TTC549 (cell line): ENCODE data around the gene C10orf143.
"Not testable (repeated sequence)": the region's sequence is repeated elsewhere in the genome, so short reads cannot be mapped to it uniquely, and the experiment has no call there.

Source experiments
- FAIRE-seq: peaks from 2 replicates; lab custom pipeline; 2012; peaks lifted over from hg19 to GRCh38; lab: Jason Lieb, UNC

The C10orf143 gene

GRCh38 chr10:130111113-130111851, 652 bp upstream of the C10orf143 start:
- FAIRE-seq: peak; percentile 46

- FAIRE-seq: no peak
These were observed 809 bp downstream of the C10orf143 start for GRCh38 chr10:130109796-130110245.

- no peak for FAIRE-seq
These were observed 1.6 kb downstream of the C10orf143 start for GRCh38 chr10:130108934-130109604.

GRCh38 chr10:130108146-130108545, 2.5 kb downstream of the C10orf143 start:
- not testable (repeated sequence) for FAIRE-seq

GRCh38 chr10:130105724-130106123, 4.9 kb downstream of the C10orf143 start:
- no peak for FAIRE-seq

GRCh38 chr10:130099344-130099743, 11.3 kb downstream of the C10orf143 start:
- no peak for FAIRE-seq

DNA sequence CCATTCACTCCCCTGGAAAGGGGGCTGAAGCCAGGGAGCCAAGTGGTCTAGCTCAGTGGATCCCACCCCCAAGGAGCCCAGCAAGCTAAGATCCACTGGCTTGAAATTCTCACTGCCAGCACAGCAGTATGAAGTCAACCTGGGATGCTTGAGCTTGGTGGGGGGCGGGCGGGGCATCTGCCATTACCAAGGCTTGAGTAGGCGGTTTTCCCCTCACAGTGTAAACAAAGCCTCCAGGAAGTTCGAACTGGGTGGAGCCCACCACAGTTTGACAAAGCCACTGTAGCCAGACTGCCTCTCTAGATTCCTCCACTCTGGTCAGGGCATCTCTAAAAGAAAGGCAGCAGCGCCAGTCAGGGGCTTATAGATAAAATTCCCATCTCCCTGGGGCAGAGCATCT, 20.1 kb downstream of the C10orf143 start:
- not testable (repeated sequence) for FAIRE-seq

- no peak for FAIRE-seq
These were observed 30.2 kb downstream of the C10orf143 start for GRCh38 chr10:130080461-130080814.

DNA sequence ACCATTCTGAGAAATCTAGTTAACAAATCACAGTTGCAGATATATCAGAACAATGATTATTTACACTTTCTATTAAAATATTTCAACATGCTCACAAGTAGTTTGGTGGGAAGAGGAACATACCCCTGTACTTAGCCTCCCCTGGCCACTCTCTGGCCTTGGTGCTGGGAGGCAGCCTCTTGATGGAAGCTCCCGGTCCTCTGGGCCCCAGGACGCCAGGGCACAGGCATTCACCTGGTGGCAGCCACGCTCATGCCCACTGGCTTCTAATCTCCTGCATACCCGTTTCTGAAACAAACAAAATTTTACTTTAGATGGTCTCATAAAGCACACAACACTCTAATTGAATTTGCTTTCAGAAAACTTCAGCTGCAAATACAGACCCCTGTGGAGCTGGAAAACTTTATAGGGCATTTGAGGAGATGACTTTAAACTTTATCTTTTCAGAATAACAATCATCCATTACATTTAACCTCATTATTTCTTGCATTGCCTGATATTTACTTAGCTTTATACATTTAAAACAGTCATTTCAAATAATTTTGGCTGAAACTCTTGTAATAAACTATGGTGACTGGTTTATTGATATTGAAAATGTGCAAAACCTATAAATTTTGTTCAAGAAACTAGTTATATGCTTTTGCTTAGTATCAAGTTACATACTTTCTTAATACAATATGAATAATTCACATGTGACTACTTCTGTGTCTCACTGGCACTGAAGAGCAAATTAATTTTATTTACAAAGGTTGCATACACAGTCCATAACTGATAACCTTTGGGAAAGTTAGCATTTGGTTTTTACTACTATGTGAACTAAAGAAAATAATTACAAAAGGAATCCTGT, 30.8 kb downstream of the C10orf143 start:
- FAIRE-seq: no peak

DNA sequence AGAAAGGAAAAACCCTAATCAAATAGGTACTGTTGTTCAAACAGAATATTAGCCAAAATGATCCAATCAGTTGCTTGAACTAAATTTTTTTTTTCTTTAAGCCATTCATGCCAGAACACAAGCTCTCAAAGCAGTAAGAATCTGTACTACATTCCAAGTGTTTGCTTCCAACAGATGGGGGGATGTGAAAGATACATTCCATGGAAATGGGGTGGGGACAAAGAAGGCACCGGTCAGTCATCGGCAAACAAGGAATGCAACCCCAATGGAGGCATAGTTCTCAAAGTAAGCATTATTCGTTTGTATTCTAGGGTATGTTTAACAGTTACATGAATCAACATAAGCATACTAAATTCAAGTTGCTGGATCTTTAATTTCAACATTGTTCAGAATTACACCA, 32.5 kb downstream of the C10orf143 start:
- FAIRE-seq: no peak

GRCh38 chr10:130076681-130077080, 33.9 kb downstream of the C10orf143 start:
- no peak for FAIRE-seq

DNA sequence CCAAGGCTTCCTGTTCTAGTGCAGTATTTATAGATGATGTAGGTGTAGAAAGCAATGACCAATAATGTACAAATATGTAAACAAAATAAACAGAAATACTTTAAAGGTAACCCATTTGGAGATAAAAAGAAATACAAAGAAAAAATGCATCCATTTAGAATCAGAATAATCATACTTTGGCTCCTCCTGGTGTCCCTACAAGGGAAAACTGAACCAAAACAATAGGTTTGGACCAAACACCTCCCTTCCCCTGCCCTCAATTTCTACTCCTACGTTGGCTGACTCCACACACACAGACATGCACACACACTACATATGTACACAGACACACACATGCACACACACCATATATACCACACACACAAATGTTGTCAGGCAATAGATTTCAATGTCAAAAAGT, 36.0 kb downstream of the C10orf143 start:
- no peak for FAIRE-seq

DNA sequence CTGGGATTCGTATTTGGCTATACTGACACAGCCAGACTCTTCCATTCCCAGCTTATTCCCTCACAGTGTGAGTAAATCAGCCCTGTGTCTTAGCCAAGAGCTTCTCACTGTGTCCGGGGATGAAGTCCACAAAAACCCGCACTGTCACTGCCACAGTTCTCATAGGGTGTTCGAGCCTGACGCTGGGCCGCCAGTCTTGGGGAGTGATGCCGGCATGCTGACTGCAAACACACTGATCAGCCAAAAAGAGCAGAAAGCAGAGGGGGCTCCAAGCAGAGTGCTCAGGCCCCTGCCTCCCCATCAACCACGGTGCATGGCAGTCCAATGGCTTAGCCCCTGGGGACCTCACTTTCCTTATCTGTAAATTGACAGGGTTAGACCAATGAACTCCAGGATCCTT, 36.7 kb downstream of the C10orf143 start:
- FAIRE-seq: no peak

DNA sequence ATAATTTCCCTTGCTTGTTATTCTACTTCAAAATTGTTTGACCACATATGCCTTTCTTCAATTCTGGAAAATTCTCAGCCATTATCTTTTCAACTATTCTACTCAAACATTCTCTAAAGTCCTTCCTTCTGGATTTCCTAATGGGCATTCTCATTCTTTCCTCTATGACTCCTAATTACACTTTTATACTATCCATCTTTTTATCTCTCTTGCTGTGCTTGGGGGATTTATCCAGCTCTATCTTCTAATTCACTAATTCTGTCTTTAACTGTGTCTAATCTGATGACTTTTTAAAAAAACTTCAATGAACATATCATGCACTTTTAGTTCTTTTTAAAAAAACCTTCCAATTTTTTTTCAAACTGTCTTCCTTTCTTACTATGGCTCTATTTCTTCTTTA, 38.4 kb downstream of the C10orf143 start:
- FAIRE-seq: no peak

DNA sequence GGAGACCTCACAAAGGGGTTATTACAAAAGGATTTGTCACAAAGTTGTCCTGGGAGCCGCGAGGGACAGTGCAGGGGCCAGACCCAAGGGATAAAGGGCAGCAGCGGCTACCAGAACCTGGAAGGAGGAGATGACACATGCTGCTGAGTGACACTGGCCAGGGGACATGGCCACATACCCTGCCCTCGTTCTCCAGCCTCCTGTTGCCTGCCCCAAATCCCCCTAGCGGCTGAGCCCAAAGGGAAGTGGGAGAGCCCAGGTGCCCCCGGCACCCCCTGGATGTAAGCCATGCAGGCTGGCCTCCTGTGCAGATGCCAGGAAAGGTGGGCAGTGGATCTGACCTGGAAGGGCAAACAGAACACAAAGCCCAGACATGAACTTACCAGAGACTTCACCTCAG, 42.7 kb downstream of the C10orf143 start:
- no peak for FAIRE-seq

DNA sequence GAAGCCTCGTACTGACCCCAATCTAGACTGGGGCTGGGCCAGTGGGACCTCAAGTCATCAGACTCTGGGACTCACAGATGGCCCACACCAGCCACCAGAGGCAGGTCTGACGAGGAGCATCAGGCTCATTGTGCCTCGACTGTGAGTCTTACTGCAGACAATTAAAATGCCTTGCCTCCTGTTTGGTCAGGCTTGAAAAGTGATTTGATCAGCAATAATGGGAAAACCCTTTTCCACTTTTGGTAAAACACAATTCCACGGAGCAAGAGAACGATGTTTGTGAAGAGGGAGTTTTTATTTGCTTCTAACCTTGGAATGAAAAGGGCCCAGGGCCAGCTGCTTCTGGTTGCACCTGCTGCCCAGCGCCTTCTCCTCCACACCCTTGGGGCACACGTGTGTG, 43.9 kb downstream of the C10orf143 start:
- FAIRE-seq: no peak

GRCh38 chr10:130065251-130065650, 45.4 kb downstream of the C10orf143 start:
- no peak for FAIRE-seq

DNA sequence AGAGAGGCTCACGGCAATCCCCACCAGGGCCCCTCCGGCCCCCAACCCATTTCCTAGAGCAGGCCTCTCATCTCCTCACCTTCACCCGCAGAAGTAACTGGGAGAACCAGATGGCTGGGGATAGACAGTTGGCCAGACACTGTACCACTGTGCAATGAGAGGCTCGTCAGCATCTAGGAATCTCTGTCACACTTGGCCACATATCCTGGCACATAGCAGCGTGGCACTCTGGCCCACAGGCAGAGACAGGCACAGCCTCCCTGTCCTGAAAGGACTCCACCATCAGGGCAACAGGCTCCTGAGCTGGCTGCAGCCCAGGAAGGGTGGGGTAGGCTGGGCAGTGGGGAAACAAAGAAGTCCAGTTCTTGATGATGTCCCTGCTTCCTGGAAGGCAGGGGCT, 45.8 kb downstream of the C10orf143 start:
- FAIRE-seq: no peak

- no peak for FAIRE-seq
These were observed 47.7 kb downstream of the C10orf143 start for GRCh38 chr10:130062976-130063375.

DNA sequence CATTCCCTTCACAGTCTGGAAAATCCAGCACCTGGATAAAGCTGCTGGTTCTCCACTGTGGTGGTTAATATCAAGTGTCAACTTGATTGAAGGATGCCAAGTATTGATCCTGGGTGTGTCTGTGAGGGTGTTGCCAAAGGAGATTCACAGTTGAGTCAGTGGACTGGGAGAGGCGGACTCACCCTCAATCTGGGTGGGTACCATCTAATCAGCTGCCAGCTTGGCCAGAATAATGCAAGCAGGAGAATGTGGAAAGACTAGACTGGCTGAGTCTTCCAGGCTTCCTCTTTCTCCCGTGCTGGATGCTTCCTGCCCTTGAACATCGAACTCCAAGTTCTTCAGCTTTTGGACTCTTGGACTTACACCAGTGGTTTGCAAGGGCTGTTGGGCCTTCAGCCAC, 48.4 kb downstream of the C10orf143 start:
- FAIRE-seq: no peak

- no peak for FAIRE-seq
These were observed 48.9 kb downstream of the C10orf143 start for GRCh38 chr10:130061760-130062159.

DNA sequence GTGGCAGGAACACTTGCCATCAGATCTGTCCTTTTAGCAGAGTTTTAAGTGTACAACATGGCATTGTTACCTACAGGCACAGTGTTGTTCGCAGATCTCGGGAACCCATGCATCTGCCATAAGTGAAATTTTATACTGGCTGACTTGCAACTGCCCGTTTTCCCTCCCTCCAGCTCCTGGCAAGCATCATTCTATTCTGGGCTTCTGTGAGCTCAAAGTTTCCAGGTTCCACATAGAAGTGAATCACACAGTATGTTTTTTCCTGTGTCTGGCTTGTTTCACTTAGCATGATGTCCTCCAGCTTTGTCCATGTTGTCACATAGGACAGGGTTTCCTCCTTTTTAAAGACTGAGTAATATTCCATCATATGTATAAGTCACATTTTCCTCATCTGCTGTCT, 56.6 kb downstream of the C10orf143 start:
- no peak for FAIRE-seq

DNA sequence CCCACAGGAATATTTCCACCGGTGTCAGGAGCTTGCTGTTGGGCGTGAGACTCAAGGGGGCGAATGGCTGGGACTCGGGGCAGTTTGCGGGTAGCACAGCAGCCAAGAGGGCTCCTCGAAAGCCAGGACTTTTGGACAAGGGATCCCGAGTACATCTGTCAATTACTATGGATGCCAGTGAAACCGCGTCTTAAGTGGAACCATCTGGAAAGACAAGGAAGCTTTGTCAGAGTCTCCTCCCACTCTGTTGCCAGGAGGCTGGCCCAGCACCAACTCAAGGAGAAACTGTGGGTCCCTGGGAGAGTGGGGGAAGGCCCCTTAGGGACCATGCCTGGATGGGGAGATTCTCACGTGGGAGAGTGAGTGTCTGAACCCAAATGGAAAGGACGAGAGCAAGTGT, 57.1 kb downstream of the C10orf143 start:
- no peak for FAIRE-seq
